Neutrophil (primary cell): ENCODE results near the gene PLA2G4A.

Experiments used
- H3K27ac ChIP-seq: fragments of 200-600 bp; sonication (generic); 2 replicates; pipeline ENCODE4 v1.5.1; 2016; ENCODE audit warnings: mild to moderate bottlenecking, moderate library complexity
- H3K27me3 ChIP-seq: fragments of 200-600 bp; sonication (generic); 2 replicates; pipeline ENCODE4 v1.6.0; 2016; ENCODE audit warnings: mild to moderate bottlenecking
- H3K36me3 ChIP-seq: fragments of 200-600 bp; sonication (generic); 2 replicates; pipeline ENCODE4 v1.5.1; 2017
- H3K4me1 ChIP-seq, 2 experiments: fragments of 200-600 bp in 1 of 2; sonication (generic) in 1 of 2; 1 replicate in 1 of 2; 2 replicates in 1 of 2; pipeline versions ENCODE4 v1.5.1 to v1.6.1; 2013 to 2016; ENCODE audit warnings: low read depth in 1 of 2, low read length in 1 of 2, mild to moderate bottlenecking in 1 of 2, moderate library complexity in 1 of 2; ENCODE audit not compliant: control insufficient read depth in 1 of 2, insufficient read depth in 1 of 2
- H3K4me3 ChIP-seq, 2 experiments: fragments of 200-600 bp in 1 of 2; sonication (generic) in 1 of 2; 1 replicate in 1 of 2; 2 replicates in 1 of 2; pipeline ENCODE4 v1.5.1; 2013 to 2016; ENCODE audit warnings: low read depth in 1 of 2, low read length in 1 of 2, mild to moderate bottlenecking in 1 of 2, moderate library complexity in 1 of 2
- H3K9me3 ChIP-seq: fragments of 200-600 bp; sonication (generic); 2 replicates; pipeline ENCODE4 v1.5.1; 2016
- TF ChIP-seq, protein P1 (sequence below): fragments of 200-600 bp; sonication (generic); IDR thresholded peaks from 2 replicates; pipeline ENCODE4 v1.5.1; 2016; ENCODE audit warnings: antibody characterized with exemption

The PLA2G4A gene

GRCh38 chr1:186888367-186888766, 59.6 kb downstream of the PLA2G4A start:
- H3K36me3 ChIP-seq = peaks cover 3% of the 10 kb centered on the region
- TF ChIP-seq, protein P1, sequence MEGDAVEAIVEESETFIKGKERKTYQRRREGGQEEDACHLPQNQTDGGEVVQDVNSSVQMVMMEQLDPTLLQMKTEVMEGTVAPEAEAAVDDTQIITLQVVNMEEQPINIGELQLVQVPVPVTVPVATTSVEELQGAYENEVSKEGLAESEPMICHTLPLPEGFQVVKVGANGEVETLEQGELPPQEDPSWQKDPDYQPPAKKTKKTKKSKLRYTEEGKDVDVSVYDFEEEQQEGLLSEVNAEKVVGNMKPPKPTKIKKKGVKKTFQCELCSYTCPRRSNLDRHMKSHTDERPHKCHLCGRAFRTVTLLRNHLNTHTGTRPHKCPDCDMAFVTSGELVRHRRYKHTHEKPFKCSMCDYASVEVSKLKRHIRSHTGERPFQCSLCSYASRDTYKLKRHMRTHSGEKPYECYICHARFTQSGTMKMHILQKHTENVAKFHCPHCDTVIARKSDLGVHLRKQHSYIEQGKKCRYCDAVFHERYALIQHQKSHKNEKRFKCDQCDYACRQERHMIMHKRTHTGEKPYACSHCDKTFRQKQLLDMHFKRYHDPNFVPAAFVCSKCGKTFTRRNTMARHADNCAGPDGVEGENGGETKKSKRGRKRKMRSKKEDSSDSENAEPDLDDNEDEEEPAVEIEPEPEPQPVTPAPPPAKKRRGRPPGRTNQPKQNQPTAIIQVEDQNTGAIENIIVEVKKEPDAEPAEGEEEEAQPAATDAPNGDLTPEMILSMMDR = no peak
- no peaks in the 10 kb centered on the region for H3K4me1 ChIP-seq
- H3K27me3 ChIP-seq = no peaks in the 10 kb centered on the region
- H3K27ac ChIP-seq = no peak overlapping the region
- no peaks in the 10 kb centered on the region for H3K9me3 ChIP-seq
- H3K4me3 ChIP-seq = no peak overlapping the region

DNA sequence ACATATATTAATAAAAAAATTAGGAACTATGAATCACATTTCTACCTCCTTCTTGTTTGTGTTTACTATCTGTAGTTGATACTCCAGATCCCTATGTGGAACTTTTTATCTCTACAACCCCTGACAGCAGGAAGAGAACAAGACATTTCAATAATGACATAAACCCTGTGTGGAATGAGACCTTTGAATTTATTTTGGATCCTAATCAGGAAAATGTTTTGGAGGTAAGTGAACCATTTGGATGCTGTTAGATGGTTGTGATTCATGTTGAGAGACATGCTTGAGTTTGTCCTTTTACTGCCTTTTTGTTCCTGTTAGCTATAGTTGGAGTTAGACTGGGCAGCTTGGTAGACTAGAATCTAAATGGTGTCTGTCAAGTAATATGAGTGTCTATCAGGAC, 64.2 kb downstream of the PLA2G4A start:
- H3K9me3 ChIP-seq = no peaks in the 10 kb centered on the region
- H3K4me1 ChIP-seq = no peaks in the 10 kb centered on the region
- no peak overlapping the region for H3K27ac ChIP-seq
- TF ChIP-seq, protein P1 = no peak
- H3K36me3 ChIP-seq = peaks cover 16% of the 10 kb centered on the region
- no peak overlapping the region for H3K4me3 ChIP-seq
- H3K27me3 ChIP-seq = no peaks in the 10 kb centered on the region

DNA sequence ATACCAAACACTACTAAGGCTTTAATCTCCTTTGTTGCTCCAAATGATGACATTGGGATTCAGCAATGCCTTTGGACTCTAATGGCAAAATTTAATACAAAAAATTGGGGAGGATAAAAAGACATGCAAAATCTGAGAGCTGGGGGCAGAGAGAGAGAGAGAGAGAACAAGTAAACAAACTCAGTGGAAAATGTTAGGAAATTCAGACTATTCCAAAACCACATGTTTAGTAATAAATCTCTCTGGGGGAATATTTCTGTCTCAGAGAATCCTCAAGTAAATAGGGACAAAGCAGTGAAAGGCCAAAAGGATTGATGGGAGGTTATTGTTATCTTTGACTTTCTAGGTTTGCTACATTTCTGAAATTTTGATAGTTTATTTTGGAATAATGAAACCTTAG, 65.7 kb downstream of the PLA2G4A start:
- TF ChIP-seq, protein P1 = no peak
- H3K9me3 ChIP-seq = no peaks in the 10 kb centered on the region
- no peaks in the 10 kb centered on the region for H3K27me3 ChIP-seq
- no peak overlapping the region for H3K27ac ChIP-seq
- H3K4me1 ChIP-seq = no peaks in the 10 kb centered on the region
- H3K36me3 ChIP-seq = peaks cover 20% of the 10 kb centered on the region
- no peak overlapping the region for H3K4me3 ChIP-seq

- TF ChIP-seq, protein P1 = no peak
- Histone ChIP-seq H3K27me3 (no peaks in the 10 kb centered on the region), H3K27ac (no peak overlapping the region), H3K4me1 (no peaks in the 10 kb centered on the region), H3K36me3 (peaks cover 20% of the 10 kb centered on the region), H3K4me3 (no peak overlapping the region), H3K9me3 (no peaks in the 10 kb centered on the region)
Measured at GRCh38 chr1:186896211-186896610, 67.5 kb downstream of the PLA2G4A start.

DNA sequence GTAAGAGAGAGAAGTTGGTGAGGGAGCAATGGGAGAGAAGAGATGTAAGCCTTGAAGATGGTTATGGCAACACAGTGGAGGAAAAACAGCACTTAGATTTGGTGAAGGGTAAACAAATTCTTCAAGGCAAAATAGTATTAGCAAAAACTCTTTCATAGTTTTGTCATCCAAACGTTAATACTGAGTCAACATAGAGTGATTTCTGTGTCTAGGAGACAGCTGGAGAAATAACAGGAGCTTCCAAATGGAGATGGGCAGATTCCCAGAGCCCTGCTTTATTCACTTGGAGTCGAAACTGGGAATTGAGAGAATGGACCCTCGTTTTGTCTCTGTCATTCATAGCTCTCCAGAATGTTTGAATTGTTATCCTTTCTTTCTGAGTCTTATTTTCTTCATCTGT, 68.3 kb downstream of the PLA2G4A start:
- no peak overlapping the region for H3K27ac ChIP-seq
- H3K4me1 ChIP-seq = no peaks in the 10 kb centered on the region
- H3K36me3 ChIP-seq = peaks cover 23% of the 10 kb centered on the region
- TF ChIP-seq, protein P1 = no peak
- H3K9me3 ChIP-seq = no peaks in the 10 kb centered on the region
- H3K4me3 ChIP-seq = no peak overlapping the region
- H3K27me3 ChIP-seq = no peaks in the 10 kb centered on the region

- Histone ChIP-seq H3K9me3 (no peaks in the 10 kb centered on the region), H3K36me3 (peaks cover 22% of the 10 kb centered on the region), H3K27me3 (no peaks in the 10 kb centered on the region), H3K4me3 (no peak overlapping the region), H3K27ac (no peak overlapping the region), H3K4me1 (peaks cover 5 to 13% of the 10 kb centered on the region in 2 experiments)
- TF ChIP-seq, protein P1 = no peak
Measured at GRCh38 chr1:186899577-186899976, 70.8 kb downstream of the PLA2G4A start.
